GM23338 (cell line): Measurements from ENCODE around the gene ANO10. TPM values are rescaled to one million over a fixed set of nuclear protein-coding genes. Genes with fewer than 3 reads are reported as not detected.

ENCODE experiments used
- ATAC-seq: fragments of 200-7000 bp; cut with Tn5 transposase; 3 replicates; pipeline ENCODE4 v1.9.1; 2020
- DNase-seq: peaks from one replicate; pipeline ENCODE4 v3.0.0-alpha.2; 2015; ENCODE audit warnings: low spot score
- H2AFZ ChIP-seq: fragments of 200-600 bp; sonication (generic); 2 replicates; pipeline ENCODE4 v1.8.0; 2016; ENCODE audit warnings: antibody characterized with exemption, mild to moderate bottlenecking, moderate library complexity
- H3F3A ChIP-seq: fragments of 200-600 bp; sonication (generic); replicated peaks from 2 replicates; pipeline ENCODE4 v1.8.0; 2017; ENCODE audit warnings: antibody characterized with exemption, mixed run types, low read depth
- H3K27ac ChIP-seq: fragments of 200-600 bp; sonication (generic); 2 replicates; pipeline ENCODE4 v1.6.1; 2016; ENCODE audit warnings: low read depth
- H3K27me3 ChIP-seq: fragments of 200-600 bp; sonication (generic); 2 replicates; pipeline ENCODE4 v1.8.0; 2016; ENCODE audit warnings: mild to moderate bottlenecking, mixed run types, moderate library complexity; ENCODE audit not compliant: insufficient read depth
- H3K36me3 ChIP-seq: fragments of 200-600 bp; sonication (generic); 2 replicates; pipeline ENCODE4 v1.8.0; 2016; ENCODE audit warnings: mild to moderate bottlenecking; ENCODE audit not compliant: insufficient read depth
- H3K4me1 ChIP-seq: fragments of 200-600 bp; sonication (generic); 2 replicates; pipeline ENCODE4 v1.8.0; 2016; ENCODE audit warnings: mild to moderate bottlenecking, moderate library complexity; ENCODE audit not compliant: insufficient read depth
- H3K4me2 ChIP-seq: fragments of 200-600 bp; sonication (generic); 2 replicates; pipeline ENCODE4 v1.7.1; 2017; ENCODE audit warnings: mixed run types
- H3K4me3 ChIP-seq: fragments of 200-600 bp; sonication (generic); 2 replicates; pipeline ENCODE4 v1.6.1; 2016; ENCODE audit warnings: mixed run types
- H3K79me2 ChIP-seq: fragments of 200-600 bp; sonication (generic); replicated peaks from 2 replicates; pipeline ENCODE4 v1.8.0; 2017; ENCODE audit warnings: mild to moderate bottlenecking; ENCODE audit not compliant: insufficient read depth
- H3K9me2 ChIP-seq: fragments of 200-600 bp; sonication (generic); 2 replicates; pipeline ENCODE4 v1.8.0; 2017; ENCODE audit not compliant: insufficient read depth
- H4K20me1 ChIP-seq: fragments of 200-600 bp; sonication (generic); replicated peaks from 2 replicates; pipeline ENCODE4 v1.8.0; 2017; ENCODE audit warnings: mild to moderate bottlenecking; ENCODE audit not compliant: insufficient read depth
- H3K27ac Mint-ChIP-seq: 2 replicates; pipeline ENCODE4 v1.8.0; 2020; ENCODE audit warnings: inconsistent platforms, mild to moderate bottlenecking, moderate library complexity, mixed read lengths
- H3K27me3 Mint-ChIP-seq: 3 replicates; pipeline ENCODE4 v1.8.0; 2022; ENCODE audit warnings: low read depth, mild to moderate bottlenecking, moderate library complexity, mixed read lengths, inconsistent platforms; ENCODE audit not compliant: insufficient read depth, poor library complexity
- H3K36me3 Mint-ChIP-seq: 3 replicates; pipeline ENCODE4 v1.8.0; 2021; ENCODE audit warnings: low read depth, mild to moderate bottlenecking, inconsistent platforms, moderate library complexity, mixed read lengths
- H3K4me1 Mint-ChIP-seq: 3 replicates; pipeline ENCODE4 v1.8.0; 2020; ENCODE audit warnings: mild to moderate bottlenecking, inconsistent platforms, mixed read lengths
- H3K4me3 Mint-ChIP-seq: 3 replicates; pipeline ENCODE4 v1.8.0; 2021; ENCODE audit warnings: moderate library complexity, mild to moderate bottlenecking, inconsistent platforms, mixed read lengths
- H3K9me3 Mint-ChIP-seq: 3 replicates; pipeline ENCODE4 v1.8.0; 2020; ENCODE audit warnings: moderate library complexity, mild to moderate bottlenecking, inconsistent platforms, mixed read lengths
- NANOG ChIP-seq: IDR thresholded peaks from 2 replicates; pipeline ENCODE4 v1.6.1; 2016; ENCODE audit warnings: antibody characterized with exemption, borderline replicate concordance
- POLR2AphosphoS5 ChIP-seq: IDR thresholded peaks from 2 replicates; pipeline ENCODE4 v1.6.1; 2016; ENCODE audit warnings: antibody characterized with exemption, low read depth
- polyA plus RNA-seq: library from polyadenylated mRNA; unstranded; fragments of >200 nt; fragmentation: Nextera tagmentation; extraction: Ambion mirVana; gene quantifications from 2 replicates; pipeline ENCODE4 v1.2.1, GENCODE V29; 2016
- total RNA-seq: library from RNA; depleted of rRNA; stranded (reverse); fragments of >200 nt; shearing (Covaris generic); gene quantifications from 2 replicates; pipeline ENCODE4 v1.2.3, GENCODE V29; 2014
- TF ChIP-seq, protein P1 (sequence below): fragments of 250-450 bp; sonication (Bioruptor Pico); IDR thresholded peaks from 2 replicates; pipeline ENCODE4 v1.5.0; 2020; ENCODE audit warnings: mild to moderate bottlenecking, moderate library complexity
- TF ChIP-seq, protein P2 (sequence below): IDR thresholded peaks from one replicate; pipeline ENCODE4 v1.6.1; 2018; ENCODE audit warnings: antibody characterized with exemption; ENCODE audit not compliant: unreplicated experiment

The ANO10 gene
- total and polyA plus RNA-seq, 2 experiments from 2014 or later = 29.2 to 48.1 TPM

DNA sequence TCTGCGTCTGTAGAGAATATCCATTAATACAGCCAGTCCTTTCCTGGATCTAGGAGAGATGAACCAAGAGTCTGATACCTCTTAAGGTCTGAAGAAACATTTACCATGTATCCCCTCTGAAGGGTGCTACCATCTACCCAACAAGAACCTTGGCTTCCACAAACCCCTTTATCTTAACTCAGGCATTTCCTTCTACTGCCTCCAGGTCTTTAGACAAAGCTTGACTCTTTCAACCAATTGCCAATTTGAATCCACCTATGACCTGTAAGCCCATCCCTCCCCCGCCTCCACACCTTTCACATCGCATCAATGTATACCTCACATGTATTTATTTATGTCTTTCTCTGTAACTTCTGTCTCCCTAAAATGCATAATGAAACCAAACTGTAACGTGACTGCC lies 196.0 kb downstream of the ANO10 start:
- Mint-ChIP-seq H3K9me3 (no peaks in the 10 kb centered on the region), H3K36me3 (peaks cover 6% of the 10 kb centered on the region; the same call in 2 of the 3 replicates)

More for the DNA sequence above, 196.0 kb downstream of the ANO10 start:
- Histone ChIP-seq H3K27ac (no peak overlapping the region), H3K4me3 (no peak overlapping the region), H3K9me2 (no peaks in the 10 kb centered on the region), H2AFZ (no peak overlapping the region), H4K20me1 (no peaks in the 10 kb centered on the region), H3K4me2 (peak overlapping the region; percentile 41), H3K36me3 (no peaks in the 10 kb centered on the region), H3K4me1 (peaks cover 13% of the 10 kb centered on the region), H3F3A (no peaks in the 10 kb centered on the region), H3K27me3 (no peaks in the 10 kb centered on the region), H3K79me2 (no peaks in the 10 kb centered on the region)
- no peak overlapping the region for H3K27ac Mint-ChIP-seq
- TF ChIP-seq NANOG (no peak), POLR2AphosphoS5 (no peak)
- TF ChIP-seq, protein P1, sequence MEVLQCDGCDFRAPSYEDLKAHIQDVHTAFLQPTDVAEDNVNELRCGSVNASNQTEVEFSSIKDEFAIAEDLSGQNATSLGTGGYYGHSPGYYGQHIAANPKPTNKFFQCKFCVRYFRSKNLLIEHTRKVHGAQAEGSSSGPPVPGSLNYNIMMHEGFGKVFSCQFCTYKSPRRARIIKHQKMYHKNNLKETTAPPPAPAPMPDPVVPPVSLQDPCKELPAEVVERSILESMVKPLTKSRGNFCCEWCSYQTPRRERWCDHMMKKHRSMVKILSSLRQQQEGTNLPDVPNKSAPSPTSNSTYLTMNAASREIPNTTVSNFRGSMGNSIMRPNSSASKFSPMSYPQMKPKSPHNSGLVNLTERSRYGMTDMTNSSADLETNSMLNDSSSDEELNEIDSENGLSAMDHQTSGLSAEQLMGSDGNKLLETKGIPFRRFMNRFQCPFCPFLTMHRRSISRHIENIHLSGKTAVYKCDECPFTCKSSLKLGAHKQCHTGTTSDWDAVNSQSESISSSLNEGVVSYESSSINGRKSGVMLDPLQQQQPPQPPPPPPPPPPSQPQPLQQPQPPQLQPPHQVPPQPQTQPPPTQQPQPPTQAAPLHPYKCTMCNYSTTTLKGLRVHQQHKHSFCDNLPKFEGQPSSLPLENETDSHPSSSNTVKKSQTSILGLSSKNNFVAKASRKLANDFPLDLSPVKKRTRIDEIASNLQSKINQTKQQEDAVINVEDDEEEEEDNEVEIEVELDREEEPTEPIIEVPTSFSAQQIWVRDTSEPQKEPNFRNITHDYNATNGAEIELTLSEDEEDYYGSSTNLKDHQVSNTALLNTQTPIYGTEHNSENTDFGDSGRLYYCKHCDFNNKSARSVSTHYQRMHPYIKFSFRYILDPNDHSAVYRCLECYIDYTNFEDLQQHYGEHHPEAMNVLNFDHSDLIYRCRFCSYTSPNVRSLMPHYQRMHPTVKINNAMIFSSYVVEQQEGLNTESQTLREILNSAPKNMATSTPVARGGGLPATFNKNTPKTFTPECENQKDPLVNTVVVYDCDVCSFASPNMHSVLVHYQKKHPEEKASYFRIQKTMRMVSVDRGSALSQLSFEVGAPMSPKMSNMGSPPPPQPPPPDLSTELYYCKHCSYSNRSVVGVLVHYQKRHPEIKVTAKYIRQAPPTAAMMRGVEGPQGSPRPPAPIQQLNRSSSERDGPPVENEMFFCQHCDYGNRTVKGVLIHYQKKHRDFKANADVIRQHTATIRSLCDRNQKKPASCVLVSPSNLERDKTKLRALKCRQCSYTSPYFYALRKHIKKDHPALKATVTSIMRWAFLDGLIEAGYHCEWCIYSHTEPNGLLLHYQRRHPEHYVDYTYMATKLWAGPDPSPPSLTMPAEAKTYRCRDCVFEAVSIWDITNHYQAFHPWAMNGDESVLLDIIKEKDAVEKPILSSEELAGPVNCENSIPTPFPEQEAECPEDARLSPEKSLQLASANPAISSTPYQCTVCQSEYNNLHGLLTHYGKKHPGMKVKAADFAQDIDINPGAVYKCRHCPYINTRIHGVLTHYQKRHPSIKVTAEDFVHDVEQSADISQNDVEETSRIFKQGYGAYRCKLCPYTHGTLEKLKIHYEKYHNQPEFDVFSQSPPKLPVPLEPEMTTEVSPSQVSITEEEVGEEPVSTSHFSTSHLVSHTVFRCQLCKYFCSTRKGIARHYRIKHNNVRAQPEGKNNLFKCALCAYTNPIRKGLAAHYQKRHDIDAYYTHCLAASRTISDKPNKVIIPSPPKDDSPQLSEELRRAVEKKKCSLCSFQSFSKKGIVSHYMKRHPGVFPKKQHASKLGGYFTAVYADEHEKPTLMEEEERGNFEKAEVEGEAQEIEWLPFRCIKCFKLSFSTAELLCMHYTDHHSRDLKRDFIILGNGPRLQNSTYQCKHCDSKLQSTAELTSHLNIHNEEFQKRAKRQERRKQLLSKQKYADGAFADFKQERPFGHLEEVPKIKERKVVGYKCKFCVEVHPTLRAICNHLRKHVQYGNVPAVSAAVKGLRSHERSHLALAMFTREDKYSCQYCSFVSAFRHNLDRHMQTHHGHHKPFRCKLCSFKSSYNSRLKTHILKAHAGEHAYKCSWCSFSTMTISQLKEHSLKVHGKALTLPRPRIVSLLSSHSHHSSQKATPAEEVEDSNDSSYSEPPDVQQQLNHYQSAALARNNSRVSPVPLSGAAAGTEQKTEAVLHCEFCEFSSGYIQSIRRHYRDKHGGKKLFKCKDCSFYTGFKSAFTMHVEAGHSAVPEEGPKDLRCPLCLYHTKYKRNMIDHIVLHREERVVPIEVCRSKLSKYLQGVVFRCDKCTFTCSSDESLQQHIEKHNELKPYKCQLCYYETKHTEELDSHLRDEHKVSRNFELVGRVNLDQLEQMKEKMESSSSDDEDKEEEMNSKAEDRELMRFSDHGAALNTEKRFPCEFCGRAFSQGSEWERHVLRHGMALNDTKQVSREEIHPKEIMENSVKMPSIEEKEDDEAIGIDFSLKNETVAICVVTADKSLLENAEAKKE (CRISPR knock-in tag) = peak; percentile 24; the same call in 1 of the 2 replicates
- TF ChIP-seq, protein P2, sequence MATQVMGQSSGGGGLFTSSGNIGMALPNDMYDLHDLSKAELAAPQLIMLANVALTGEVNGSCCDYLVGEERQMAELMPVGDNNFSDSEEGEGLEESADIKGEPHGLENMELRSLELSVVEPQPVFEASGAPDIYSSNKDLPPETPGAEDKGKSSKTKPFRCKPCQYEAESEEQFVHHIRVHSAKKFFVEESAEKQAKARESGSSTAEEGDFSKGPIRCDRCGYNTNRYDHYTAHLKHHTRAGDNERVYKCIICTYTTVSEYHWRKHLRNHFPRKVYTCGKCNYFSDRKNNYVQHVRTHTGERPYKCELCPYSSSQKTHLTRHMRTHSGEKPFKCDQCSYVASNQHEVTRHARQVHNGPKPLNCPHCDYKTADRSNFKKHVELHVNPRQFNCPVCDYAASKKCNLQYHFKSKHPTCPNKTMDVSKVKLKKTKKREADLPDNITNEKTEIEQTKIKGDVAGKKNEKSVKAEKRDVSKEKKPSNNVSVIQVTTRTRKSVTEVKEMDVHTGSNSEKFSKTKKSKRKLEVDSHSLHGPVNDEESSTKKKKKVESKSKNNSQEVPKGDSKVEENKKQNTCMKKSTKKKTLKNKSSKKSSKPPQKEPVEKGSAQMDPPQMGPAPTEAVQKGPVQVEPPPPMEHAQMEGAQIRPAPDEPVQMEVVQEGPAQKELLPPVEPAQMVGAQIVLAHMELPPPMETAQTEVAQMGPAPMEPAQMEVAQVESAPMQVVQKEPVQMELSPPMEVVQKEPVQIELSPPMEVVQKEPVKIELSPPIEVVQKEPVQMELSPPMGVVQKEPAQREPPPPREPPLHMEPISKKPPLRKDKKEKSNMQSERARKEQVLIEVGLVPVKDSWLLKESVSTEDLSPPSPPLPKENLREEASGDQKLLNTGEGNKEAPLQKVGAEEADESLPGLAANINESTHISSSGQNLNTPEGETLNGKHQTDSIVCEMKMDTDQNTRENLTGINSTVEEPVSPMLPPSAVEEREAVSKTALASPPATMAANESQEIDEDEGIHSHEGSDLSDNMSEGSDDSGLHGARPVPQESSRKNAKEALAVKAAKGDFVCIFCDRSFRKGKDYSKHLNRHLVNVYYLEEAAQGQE = no peak
- peak; percentile 74 for ATAC-seq
- no peak overlapping the region for H3K4me3 Mint-ChIP-seq
- no peaks in the 10 kb centered on the region for H3K27me3 Mint-ChIP-seq
- peaks cover 23% of the 10 kb centered on the region for H3K4me1 Mint-ChIP-seq
- peak; percentile 38 for DNase-seq
